KBM-7 (cell line): ENCODE data around the gene DAP.

Source experiments
- DNase-seq: peaks from one replicate; pipeline ENCODE4 v3.0.0-alpha.2; 2015
- in situ Hi-C: fragments of 300-500 bp; cut with MboI; formaldehyde crosslinking; loops from 2 replicates; pipeline ENCODE4 v1.14.3; 2020; ENCODE audit warnings: low sequenced_read_pairs, low pct_unique_long_range_greater_than_20kb, mixed read lengths

DAP gene

DNA sequence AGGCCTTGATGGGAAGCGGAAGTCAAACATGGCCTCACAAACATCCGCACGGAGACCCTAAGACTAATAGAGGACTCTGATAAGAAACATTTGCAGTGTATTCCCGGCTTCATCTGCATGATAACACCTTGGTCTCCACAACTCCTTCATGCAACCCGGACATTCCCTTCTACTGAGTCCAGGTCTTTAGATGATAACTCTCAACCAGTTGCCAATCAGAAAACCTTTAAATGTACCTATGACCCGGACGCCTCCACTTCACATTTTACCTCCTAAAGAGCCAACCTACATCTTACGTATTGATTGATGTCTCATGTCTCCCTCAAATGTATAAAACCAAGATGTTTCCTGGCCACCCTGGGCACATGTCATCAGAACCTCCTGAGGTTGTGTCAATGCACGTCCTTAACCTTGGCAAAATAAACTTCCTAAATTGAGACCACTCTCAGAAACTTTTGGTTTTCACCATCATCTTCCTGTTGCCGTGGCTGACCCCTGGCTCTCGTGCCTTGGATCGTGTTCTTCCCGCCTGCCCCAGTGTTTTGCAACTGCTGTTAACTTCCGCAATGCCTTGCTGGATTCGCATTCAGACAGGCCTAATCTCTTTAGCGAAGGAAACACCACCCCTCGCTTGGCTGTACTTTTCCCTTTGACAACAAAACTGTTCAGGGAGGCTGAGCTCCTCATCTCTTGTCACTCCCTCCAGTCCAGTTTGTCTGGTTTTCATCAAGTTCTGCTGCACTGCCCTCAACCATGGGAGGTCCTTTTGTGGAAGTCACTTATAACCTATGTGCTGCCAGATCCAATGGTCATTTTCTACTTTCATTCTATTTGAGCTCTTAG, 1.1 kb upstream of the DAP start:
- in situ Hi-C loops = no loop called here
- peak; percentile 24 for DNase-seq

DNA sequence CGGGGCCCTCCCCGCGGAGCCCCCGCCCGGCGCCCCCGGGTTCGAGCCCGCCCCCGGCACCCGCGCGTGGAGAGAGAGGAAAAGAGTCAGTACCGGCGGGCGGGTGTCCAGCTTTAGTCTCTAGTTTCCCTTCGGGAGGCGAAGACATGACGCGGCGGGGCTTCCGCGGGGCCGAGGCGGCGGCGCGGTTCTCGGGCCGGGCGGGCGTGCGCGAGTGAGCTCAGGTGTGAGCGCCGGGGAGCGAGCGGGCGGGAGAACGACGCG, 181 bp downstream of the DAP start:
- in situ Hi-C loops = no loop called here
- DNase-seq = no peak

DNA sequence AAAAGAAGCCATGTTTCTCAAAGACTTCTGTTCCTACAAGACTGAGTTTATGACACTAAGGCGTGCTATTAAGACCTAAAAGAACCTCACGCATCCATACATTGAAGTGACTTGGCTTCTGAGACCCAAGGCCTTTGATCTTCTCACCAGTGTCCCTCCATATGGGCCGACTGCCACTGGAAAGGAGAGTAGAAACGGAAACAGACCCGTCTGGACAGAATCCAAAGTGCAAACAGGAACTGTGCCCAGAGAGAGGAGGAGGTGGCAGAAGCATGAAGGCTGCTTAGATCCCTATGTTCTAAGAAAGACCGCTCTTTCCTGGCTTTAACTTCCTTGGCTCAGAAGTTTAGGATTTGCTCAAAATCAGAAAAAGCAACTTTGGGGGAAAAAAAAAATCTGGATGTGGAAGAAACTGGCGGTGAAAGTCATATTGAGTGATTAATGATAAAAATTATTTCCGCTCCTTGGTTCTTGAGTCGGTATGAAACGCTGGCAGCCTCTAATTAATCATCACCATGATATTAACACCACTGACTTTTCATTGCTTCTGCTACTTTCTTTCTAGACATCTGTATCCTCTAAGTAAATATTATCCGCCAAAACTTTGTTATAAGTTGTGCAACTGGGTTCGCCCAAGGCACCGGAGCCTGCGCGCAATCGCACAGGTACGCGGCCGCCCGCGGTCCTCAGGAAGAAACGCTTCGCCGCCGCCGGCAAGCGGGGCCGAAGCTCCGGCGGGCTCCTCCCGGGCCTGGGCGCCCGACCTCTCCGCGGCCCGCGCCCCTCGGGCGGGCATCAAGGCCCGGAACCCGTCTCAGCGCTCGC, 726 bp downstream of the DAP start:
- in situ Hi-C loops = no loop called here

DNA sequence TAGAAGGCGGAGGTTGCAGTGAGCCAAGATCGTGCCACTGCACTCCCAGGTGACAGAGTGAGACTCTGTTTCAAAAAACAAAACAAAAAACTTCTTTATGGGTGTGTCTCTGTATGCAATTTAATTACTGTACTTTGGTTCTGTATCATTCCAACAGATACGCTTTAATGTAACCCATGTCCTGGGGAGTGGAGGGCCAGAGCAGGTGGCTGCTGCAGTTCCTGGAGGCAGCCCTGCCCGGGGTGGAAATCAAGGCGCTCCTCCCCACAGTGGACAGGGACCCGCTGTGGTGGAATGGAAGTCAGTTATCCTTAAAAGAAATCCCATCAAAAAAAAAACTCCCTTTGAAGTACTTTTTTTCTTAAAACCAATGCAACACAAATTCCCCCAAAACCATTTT, 1.9 kb downstream of the DAP start:
- no peak for DNase-seq
- in situ Hi-C loops = no loop called here

More for the DNA sequence above, 726 bp downstream of the DAP start:
- DNase-seq = peak; percentile 85

DNA sequence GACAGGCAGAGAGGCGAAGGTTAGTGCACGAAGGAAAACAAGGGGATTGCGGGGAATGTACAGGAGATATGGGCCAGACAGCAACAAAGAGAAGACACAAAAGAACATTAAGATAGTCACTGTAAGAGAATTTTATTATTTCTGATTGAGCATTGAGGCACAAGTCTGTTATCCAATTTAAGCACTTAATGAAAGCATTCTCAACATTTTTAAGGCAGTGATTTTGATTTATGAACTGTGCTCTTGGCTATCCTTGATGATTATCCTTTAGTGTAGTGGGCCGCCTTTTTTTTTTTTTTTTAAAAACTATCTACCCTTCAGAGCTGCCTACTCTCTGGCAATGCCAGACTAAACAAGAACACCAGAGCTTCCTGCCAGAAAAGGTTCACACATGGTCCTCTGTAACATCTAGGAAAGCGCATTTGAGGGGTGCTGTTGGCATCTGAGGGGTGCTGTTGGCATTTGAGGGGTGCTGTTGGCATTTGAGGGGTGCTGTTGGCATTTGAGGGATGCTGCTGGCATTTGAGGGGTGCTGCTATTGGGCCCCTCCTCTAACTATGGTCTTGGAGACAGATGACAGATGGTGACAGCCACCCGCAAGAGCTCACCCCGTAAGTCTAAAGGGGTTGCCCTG, 3.0 kb downstream of the DAP start:
- DNase-seq = no peak
- in situ Hi-C loops = no loop called here

DNA sequence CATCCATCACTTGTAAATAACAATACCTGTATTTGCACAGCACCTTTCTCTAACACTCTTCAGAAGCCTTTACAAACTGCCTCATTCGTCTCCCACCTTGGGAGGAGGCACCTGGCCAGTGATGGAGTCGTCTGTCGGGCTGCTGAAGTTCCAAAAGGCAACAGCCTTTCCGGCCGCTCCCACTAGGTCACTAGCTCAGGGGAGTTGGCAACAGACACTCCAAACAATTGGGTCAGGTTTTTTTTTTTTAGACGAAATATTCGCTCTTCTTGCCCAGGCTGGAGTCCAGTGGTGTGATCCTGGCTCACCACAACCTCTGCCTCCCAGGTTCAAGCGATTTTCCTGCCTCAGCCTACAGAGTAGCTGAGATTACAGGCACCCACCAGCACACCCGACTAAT, 4.0 kb downstream of the DAP start:
- in situ Hi-C loops = no loop called here
- no peak for DNase-seq

DNA sequence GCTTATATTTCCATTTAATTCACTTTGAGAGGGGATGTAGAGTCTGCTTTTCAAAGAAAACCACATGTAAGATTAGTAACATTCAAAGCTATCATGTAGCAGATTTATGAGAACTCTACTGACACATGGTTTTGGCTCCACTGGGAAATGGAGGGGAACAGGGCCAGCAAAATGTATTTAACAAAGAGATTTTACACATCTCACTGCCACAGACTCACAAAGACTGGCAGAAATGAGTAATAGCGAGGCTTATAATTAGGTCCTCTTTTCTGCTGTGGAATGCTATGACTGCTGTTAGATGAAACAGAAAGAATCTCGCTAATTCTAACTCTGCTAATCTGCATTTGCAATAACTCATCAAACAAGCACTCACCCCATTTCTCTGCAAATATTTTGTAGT, 4.5 kb downstream of the DAP start:
- in situ Hi-C loops = no loop called here
- no peak for DNase-seq

DNA sequence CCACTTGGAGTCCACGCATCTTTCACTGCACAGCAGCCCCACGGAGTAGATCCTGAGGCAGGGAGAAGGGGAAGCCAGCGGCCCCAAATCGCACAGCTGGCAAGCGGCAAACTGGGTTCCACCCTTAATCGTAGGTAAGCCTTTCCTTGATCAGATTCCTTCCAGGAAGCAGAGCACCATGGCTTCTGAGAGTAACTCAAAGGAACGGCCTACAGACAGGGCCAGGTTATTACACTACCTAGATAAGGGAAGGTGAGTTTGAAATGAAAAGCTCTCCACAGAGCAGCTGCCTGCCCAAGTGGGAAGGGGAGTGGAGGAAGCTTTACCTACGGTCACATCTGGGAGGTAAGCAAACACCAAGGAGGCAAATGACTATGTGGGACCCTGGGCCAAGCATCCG, 7.9 kb downstream of the DAP start:
- DNase-seq = no peak
- in situ Hi-C loops = no loop called here

DNA sequence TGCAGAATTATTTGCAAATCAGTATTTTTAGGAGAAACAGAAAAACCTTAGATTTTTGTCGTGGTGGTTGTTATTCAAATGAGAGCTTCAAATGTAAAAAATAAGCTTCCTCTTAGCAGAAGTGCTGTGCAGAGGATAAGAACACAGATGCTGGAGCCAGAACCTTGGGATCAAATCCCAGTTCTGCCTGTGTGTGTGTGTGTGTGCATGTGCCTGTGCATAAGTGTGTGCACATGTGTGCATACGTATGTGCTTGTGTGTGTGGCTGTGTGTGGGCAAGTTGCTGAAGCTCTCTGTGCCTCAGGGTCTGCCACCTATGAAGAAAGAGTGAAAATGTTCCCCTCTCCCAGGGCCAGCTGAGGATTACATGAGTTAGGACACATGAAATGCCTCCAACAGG, 8.6 kb downstream of the DAP start:
- in situ Hi-C loops = no loop called here
- no peak for DNase-seq

DNA sequence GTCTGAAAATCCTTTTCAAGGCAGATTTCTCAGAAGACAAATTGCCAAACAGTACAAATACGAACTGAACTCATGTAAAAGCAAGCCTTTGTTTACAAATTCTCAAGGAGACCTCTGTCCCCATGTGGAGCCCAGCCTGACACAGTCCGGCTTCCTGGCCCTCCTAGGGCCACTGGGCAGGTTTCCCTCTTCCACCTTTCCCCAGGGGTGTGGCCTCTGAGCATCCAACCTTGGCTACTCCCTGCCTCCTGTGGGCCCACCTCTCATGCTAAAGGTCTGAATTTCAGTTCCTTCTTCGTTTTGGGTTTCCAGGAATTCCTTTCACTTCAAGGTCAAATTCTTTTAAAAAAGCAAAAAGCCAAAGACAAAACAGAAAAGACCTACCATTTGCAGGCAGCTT, 10.1 kb downstream of the DAP start:
- no peak for DNase-seq
- in situ Hi-C loops = no loop called here

DNA sequence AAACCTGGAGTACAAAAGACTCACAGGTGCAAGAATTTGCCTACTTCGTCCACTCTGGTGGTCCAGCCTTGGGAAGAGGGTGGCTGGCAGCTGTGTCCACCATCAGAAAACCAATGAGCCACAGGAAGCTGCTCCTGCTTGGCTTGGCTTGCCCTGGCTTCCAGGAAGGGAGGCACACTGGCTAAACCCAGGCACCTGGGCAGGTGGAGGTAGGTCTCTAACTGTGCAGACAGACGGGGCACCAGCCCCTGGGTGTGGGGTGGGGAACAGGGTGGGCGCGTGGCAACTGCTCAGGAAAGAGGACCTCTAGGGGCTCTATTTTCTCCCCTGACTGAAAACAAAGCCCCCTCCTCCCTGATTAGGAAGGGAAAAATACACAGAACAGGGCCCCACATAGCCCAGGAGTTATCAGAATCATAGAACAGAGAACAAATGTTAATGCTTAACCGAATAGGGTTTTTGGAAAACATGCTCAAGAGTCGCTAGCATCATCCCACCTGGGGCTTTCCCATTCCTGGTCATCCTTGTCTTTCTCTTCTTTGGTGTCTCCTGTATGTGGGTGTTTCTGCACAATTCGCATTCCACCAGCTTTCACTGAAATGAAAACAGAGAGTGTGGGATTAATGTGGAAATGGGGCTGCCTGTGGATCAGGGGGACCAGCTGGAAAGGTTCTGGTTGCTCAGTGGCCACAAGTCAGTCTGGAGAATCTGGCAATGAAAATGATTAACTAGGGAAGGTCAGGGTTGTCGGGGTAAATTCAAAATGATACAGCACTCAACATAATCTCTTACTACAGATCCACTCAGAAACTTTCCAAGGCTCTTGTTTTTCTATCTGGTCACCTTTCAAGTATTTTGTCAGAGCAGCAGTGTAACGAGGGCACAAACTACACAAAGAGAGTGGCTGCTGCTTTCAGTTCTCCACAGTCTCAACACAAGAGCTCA, 13.1 kb downstream of the DAP start:
- DNase-seq = no peak

DNA sequence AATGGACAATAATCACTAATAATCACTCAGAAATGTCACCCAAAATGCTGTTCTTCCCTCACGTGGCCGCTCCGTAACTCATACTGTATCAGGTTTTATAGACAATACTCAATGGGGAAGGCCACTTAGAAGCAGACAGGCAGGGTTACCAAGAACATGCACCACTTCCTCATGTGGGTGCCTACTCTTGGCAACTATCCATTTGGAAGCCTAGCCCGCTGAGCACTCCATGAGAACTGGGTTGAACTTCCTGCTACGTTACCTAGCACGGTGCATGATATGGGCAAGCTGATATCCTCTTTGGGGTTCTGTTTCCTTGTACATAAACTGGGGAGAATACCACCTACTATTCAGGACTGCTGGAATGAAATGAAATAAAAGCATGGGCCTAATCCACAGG, 14.3 kb downstream of the DAP start:
- in situ Hi-C loops = no loop called here
- peak; percentile 68 for DNase-seq

More for the DNA sequence above, 13.1 kb downstream of the DAP start:
- in situ Hi-C loops = no loop called here

DNA sequence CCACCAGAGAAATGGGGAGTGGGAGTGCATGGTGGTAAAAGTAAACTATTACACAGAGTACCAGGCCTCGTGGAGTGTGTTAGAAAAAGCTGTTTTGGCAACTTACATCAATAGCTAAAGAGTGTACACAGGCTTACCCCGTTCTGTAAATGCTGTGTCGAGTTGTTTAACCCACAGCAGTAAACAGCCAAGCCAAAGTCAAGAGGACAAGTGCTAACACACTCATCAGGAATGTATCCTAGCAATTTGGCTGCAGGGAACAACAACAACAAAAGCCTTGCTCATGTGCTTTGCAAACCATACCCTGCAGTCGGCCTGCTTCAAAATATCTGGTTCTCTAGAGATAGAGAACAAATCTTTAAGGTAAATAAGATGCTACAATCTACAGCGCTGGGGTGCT, 15.9 kb downstream of the DAP start:
- in situ Hi-C loops = no loop called here

DNA sequence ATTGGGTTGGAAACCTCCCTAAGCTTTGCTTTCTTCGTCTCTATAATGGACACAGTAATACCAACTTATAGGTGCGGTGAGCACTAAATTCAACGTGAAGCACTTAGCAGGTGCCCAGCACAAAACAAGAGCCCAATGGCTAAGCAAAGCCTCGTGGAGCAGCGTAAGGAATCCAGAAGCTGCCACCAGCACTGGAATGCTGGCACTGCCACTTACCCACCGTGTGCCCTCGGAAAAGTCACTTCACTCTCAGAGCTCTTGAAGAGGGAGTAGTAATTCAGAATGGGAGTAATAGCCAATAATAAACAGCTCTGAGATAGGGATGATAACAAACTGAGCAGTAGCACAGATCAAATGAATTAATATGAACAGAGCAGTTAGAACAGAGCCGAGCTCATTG, 16.4 kb downstream of the DAP start:
- in situ Hi-C loops = no loop called here
- no peak for DNase-seq

More for the DNA sequence above, 15.9 kb downstream of the DAP start:
- DNase-seq = no peak

DNA sequence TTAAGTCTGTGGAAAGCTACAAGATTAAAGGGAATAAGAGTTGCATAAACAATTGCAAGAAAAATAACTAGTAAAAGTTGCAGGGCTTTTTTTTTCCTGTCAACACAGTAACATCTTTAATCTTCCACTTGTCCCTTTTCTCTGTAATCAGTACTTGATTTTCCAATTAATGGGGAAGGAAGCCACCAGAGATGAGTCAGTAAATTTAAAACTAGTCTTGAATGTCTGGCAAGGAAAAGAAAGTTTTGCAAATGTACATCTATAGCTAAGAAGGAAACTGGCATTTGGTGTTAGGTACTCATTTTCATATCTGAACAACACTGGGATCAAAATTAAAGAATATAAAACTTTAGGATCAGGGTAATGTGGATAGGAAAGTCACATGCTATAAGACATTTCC, 17.1 kb downstream of the DAP start:
- DNase-seq = no peak
- in situ Hi-C loops = no loop called here

DNA sequence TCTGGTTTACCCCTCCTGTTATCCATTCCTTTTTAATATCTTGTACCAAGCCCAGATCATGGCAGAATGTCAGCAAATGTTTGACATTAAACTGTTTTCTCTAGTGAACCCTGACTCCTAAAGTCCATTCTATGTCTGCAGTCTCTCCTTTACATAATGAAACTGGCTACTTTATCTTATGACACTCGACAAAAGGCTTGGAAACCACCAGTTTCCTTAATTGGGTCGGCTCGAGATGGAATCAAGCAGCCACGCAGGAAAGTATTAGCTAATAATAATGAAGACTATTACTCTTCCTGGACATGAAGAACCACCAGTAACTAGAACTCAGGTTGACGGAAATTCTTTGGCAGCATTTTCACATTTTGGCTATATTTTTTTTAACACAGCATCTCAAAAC, 17.5 kb downstream of the DAP start:
- in situ Hi-C loops = no loop called here
- no peak for DNase-seq

DNA sequence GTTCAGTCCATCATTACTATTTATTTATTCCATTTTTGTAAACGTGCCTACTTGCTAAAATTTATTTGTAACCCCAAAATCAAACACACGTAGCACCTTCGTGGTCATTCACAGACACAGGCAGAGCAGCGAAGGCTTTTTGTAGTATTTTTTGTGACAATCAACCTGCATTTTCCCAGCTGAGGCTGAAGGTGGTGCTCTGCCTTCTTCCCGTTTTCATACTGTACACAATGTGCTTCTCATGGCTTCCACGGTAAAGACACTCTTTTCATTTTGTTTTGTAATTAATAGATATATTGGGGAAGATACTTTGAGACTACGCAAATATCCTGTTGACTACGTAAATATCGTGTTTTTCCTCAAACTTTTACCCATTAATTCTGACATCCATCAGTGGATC, 19.4 kb downstream of the DAP start:
- in situ Hi-C loops = no loop called here
- DNase-seq = no peak

DNA sequence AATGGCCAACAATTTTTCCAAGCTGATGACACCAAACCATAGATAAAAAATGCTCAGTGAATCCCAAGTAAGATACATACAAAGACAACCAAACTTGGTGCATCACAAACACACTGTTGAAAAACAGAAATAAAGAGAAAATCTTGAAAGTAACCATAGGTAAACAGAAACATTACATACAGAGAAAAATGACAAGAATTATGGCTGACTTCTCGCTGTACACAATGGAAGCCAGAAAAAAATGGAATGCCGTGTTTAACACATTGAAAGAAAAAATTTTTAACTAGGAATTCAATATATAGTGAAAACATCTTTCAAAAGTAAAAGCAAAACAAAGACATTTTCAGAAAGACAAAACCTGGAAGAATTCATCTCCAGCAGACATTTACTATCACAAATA, 20.6 kb downstream of the DAP start:
- DNase-seq = no peak
- in situ Hi-C loops = no loop called here

DNA sequence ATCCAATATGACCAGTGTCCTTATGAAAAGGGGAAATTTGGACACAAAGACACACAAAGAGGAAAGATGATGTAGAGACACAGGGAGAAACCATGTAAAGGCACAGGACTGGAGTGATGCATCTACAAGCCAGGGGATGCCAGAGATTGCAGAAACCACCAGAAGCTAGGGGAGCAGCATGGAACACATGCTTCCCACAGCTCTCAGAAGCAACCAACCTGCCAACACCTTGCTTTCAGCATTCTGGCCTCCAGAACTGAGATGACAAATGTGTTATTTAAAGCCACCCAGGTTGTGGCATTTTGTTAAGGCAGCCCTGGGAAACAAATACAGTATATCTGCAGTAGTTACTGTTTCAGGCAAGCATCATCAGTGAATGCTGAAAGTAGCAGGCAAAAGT, 23.2 kb downstream of the DAP start:
- in situ Hi-C loops = no loop called here
- no peak for DNase-seq
